ENCODE results near the gene TBC1D14.

TBC1D14 gene

GRCh38 chr4:7004331-7004730 is 94.7 kb downstream of the TBC1D14 start:
- no peak overlapping the region for H3K4me3 ChIP-seq (replicated peaks; ENCODE audit: low read depth, low read length)
- DNase-seq (ENCODE audit: low read depth): no peak
- no peak for TF ChIP-seq CTCF (IDR thresholded peaks at IDR 0.05; ENCODE audit: low read length, missing control alignments)

- DNase-seq (ENCODE audit: low read depth): no peak
- TF ChIP-seq CTCF (IDR thresholded peaks at IDR 0.05; ENCODE audit: low read length, missing control alignments): no peak
These were observed 95.9 kb downstream of the TBC1D14 start for GRCh38 chr4:7005571-7005970.

GRCh38 chr4:7006411-7006810 is 96.8 kb downstream of the TBC1D14 start:
- DNase-seq (ENCODE audit: low read depth): no peak
- TF ChIP-seq CTCF (IDR thresholded peaks at IDR 0.05; ENCODE audit: low read length, missing control alignments): no peak
- H3K4me3 ChIP-seq (replicated peaks; ENCODE audit: low read depth, low read length): no peak overlapping the region

More at GRCh38 chr4:7005571-7005970, 95.9 kb downstream of the TBC1D14 start:
- H3K4me3 ChIP-seq (replicated peaks; ENCODE audit: low read depth, low read length): no peak overlapping the region

GRCh38 chr4:7007142-7007907 is 97.7 kb downstream of the TBC1D14 start:
- no peak for DNase-seq (ENCODE audit: low read depth)
- no peak for TF ChIP-seq CTCF (IDR thresholded peaks at IDR 0.05; ENCODE audit: low read length, missing control alignments)
- no peak overlapping the region for H3K4me3 ChIP-seq (replicated peaks; ENCODE audit: low read depth, low read length)

GRCh38 chr4:7007944-7008343 is 98.3 kb downstream of the TBC1D14 start:
- H3K4me3 ChIP-seq (replicated peaks; ENCODE audit: low read depth, low read length): no peak overlapping the region
- TF ChIP-seq CTCF (IDR thresholded peaks at IDR 0.05; ENCODE audit: low read length, missing control alignments): no peak
- DNase-seq (ENCODE audit: low read depth): no peak

GRCh38 chr4:7009564-7009963 is 99.9 kb downstream of the TBC1D14 start:
- DNase-seq (ENCODE audit: low read depth): no peak
- TF ChIP-seq CTCF (IDR thresholded peaks at IDR 0.05; ENCODE audit: low read length, missing control alignments): no peak
- H3K4me3 ChIP-seq (replicated peaks; ENCODE audit: low read depth, low read length): no peak overlapping the region

- no peak overlapping the region for H3K4me3 ChIP-seq (replicated peaks; ENCODE audit: low read depth, low read length)
- no peak for DNase-seq (ENCODE audit: low read depth)
- no peak for TF ChIP-seq CTCF (IDR thresholded peaks at IDR 0.05; ENCODE audit: low read length, missing control alignments)
These were observed 103.5 kb downstream of the TBC1D14 start for GRCh38 chr4:7013175-7013574.

Data from fibroblast of pulmonary artery (primary cell).